ENCODE measurements around the gene CNOT3.

The CNOT3 gene

DNA sequence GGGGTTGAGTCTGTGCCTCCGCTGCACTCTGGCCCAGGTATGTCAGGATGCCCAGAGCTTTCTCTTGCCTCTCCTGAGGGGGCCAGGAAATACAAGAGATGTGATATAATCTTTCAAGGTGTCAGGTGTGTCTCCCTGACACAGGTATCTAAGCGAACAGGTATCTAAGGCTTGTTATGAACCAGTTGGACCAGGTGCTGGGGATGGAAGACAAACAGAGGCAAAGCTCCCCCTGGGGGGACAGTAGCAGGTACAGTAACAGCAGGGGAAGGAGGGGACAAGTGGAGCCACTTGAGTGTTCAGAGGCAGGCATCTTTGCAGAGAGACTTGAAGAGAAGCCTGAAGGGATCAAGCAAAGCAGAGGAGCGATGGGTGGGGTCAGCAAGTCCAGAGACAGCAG, 19.4 kb downstream of the CNOT3 start:
- Histone ChIP-seq H3K9me3 (ENCODE audit: control insufficient read depth, insufficient read depth, low read depth, low read length) (no peaks in the 10 kb centered on the region), H3K36me3 (ENCODE audit: control insufficient read depth in 2 of 2, insufficient read depth in 1 of 2, low read length in 2 of 2) (peaks cover 31 to 59% of the 10 kb centered on the region in 2 experiments), H3K4me3 (ENCODE audit: low read depth, low read length) (no peak overlapping the region), H3K4me1 (ENCODE audit: control insufficient read depth, insufficient read depth, low read length) (peaks cover 4% of the 10 kb centered on the region; the same call in 1 of the 2 replicates), H3K27ac (ENCODE audit: extremely low read depth, low read depth, low read length) (no peak overlapping the region)
- POLR2A ChIA-PET = interaction anchor here (0.6 to 2.7 kb wide), 7 partner anchors 13 to 282 kb away, joined by 3 to 23 read pairs (median 3); partner anchors contain the start of genes CNOT3 and MBOAT7
- TF ChIP-seq, protein P1, sequence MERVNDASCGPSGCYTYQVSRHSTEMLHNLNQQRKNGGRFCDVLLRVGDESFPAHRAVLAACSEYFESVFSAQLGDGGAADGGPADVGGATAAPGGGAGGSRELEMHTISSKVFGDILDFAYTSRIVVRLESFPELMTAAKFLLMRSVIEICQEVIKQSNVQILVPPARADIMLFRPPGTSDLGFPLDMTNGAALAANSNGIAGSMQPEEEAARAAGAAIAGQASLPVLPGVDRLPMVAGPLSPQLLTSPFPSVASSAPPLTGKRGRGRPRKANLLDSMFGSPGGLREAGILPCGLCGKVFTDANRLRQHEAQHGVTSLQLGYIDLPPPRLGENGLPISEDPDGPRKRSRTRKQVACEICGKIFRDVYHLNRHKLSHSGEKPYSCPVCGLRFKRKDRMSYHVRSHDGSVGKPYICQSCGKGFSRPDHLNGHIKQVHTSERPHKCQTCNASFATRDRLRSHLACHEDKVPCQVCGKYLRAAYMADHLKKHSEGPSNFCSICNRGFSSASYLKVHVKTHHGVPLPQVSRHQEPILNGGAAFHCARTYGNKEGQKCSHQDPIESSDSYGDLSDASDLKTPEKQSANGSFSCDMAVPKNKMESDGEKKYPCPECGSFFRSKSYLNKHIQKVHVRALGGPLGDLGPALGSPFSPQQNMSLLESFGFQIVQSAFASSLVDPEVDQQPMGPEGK (tag by site-specific recombination; IDR thresholded peaks at IDR 0.05) = no peak
- TF ChIP-seq ZNF138 (tag by site-specific recombination; IDR thresholded peaks at IDR 0.05; ENCODE audit: borderline replicate concordance) (no peak), ZNF311 (tag by site-specific recombination; IDR thresholded peaks at IDR 0.05; ENCODE audit: borderline replicate concordance) (no peak), SP7 (tag by site-specific recombination; IDR thresholded peaks at IDR 0.05) (no peak)
- CTCF ChIA-PET = interaction anchor here (0.7 to 0.8 kb wide), 2 partner anchors 8 to 42 kb away, joined by 3 to 5 read pairs; no protein-coding TSS in a partner anchor

DNA sequence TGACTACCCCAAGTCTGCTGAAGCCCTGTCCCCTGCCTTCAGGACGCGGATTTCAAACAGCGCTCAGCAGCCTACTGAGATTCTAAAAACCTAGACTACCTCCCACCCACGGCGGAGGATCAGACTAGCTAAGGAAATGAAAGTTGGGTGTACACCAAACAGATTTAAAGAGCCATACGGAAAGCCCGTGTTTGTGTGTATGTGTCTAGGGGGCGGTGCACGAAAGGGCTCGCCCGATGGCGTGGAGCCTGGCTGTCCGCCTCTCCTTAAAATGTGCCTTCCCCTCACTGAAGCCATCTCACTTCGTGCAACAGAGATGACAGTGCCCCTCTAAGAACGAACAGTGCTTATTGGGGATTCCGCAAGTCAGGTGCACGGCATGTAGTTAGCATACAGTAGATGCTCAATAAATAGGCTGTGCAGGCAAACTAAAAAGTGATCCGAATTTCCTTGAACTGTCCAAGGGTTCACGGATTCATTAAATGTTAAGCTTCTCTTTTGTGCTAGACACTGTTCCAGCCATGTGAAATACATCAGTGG, 21.3 kb downstream of the CNOT3 start:
- Histone ChIP-seq H3K4me3 (ENCODE audit: low read depth, low read length) (peak overlapping the region; percentile 96), H3K9me3 (ENCODE audit: control insufficient read depth, insufficient read depth, low read depth, low read length) (no peaks in the 10 kb centered on the region), H3K4me1 (ENCODE audit: control insufficient read depth, insufficient read depth, low read length) (peaks cover 4% of the 10 kb centered on the region; the same call in 1 of the 2 replicates), H3K27ac (ENCODE audit: extremely low read depth, low read depth, low read length) (peak overlapping the region; percentile 63; the same call in 1 of the 2 replicates), H3K36me3 (ENCODE audit: control insufficient read depth in 2 of 2, insufficient read depth in 1 of 2, low read length in 2 of 2) (peaks cover 19 to 40% of the 10 kb centered on the region in 2 experiments)
- CTCF ChIA-PET = interaction anchor here (0.7 to 1.9 kb wide), 7 partner anchors 9 to 232 kb away, joined by 3 to 15 read pairs (median 5); partner anchors contain the start of gene CNOT3
- POLR2A ChIA-PET = interaction anchor here (1.1 to 3.2 kb wide), 11 partner anchors 10 to 51 kb away, joined by 3 to 60 read pairs (median 11); partner anchors contain the start of genes CNOT3, MBOAT7, PRPF31 and RPS9
- no peak for TF ChIP-seq ZNF169 (tag by site-specific recombination; IDR thresholded peaks at IDR 0.05)
- no peak for TF ChIP-seq GLIS1 (tag by site-specific recombination; IDR thresholded peaks at IDR 0.05)
- TF ChIP-seq PRDM1 (tag by site-specific recombination; IDR thresholded peaks at IDR 0.05) = peak; percentile 62
- TF ChIP-seq, protein P2, sequence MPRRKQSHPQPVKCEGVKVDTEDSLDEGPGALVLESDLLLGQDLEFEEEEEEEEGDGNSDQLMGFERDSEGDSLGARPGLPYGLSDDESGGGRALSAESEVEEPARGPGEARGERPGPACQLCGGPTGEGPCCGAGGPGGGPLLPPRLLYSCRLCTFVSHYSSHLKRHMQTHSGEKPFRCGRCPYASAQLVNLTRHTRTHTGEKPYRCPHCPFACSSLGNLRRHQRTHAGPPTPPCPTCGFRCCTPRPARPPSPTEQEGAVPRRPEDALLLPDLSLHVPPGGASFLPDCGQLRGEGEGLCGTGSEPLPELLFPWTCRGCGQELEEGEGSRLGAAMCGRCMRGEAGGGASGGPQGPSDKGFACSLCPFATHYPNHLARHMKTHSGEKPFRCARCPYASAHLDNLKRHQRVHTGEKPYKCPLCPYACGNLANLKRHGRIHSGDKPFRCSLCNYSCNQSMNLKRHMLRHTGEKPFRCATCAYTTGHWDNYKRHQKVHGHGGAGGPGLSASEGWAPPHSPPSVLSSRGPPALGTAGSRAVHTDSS (tag by site-specific recombination; IDR thresholded peaks at IDR 0.05) = no peak
- TF ChIP-seq ZNF707 (tag by site-specific recombination; IDR thresholded peaks at IDR 0.05) = no peak
- no peak for TF ChIP-seq GLI2 (tag by site-specific recombination; IDR thresholded peaks at IDR 0.05; ENCODE audit: borderline replicate concordance, low read depth)
- TF ChIP-seq ZNF354C (tag by site-specific recombination; IDR thresholded peaks at IDR 0.05; ENCODE audit: borderline replicate concordance, low read depth) = no peak
- TF ChIP-seq, protein P3, sequence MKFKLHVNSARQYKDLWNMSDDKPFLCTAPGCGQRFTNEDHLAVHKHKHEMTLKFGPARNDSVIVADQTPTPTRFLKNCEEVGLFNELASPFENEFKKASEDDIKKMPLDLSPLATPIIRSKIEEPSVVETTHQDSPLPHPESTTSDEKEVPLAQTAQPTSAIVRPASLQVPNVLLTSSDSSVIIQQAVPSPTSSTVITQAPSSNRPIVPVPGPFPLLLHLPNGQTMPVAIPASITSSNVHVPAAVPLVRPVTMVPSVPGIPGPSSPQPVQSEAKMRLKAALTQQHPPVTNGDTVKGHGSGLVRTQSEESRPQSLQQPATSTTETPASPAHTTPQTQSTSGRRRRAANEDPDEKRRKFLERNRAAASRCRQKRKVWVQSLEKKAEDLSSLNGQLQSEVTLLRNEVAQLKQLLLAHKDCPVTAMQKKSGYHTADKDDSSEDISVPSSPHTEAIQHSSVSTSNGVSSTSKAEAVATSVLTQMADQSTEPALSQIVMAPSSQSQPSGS (tag by site-specific recombination; IDR thresholded peaks at IDR 0.05; ENCODE audit: low read depth) = no peak
- no peak for TF ChIP-seq MEIS1 (CRISPR knock-in tag; IDR thresholded peaks at IDR 0.05; ENCODE audit: borderline replicate concordance)
- no peak for TF ChIP-seq OSR2 (tag by site-specific recombination; IDR thresholded peaks at IDR 0.05)
- no peak for TF ChIP-seq OVOL3 (tag by site-specific recombination; IDR thresholded peaks at IDR 0.05)
- no peak for TF ChIP-seq FEZF1 (tag by site-specific recombination; IDR thresholded peaks at IDR 0.05)
- TF ChIP-seq ZNF510 (tag by site-specific recombination; IDR thresholded peaks at IDR 0.05; ENCODE audit: insufficient replicate concordance) = no peak
- no peak for TF ChIP-seq KLF1 (tag by site-specific recombination; IDR thresholded peaks at IDR 0.05)
- TF ChIP-seq, protein P4, sequence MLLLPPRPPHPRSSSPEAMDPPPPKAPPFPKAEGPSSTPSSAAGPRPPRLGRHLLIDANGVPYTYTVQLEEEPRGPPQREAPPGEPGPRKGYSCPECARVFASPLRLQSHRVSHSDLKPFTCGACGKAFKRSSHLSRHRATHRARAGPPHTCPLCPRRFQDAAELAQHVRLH (tag by site-specific recombination; IDR thresholded peaks at IDR 0.05) = no peak
- TF ChIP-seq, protein P5, sequence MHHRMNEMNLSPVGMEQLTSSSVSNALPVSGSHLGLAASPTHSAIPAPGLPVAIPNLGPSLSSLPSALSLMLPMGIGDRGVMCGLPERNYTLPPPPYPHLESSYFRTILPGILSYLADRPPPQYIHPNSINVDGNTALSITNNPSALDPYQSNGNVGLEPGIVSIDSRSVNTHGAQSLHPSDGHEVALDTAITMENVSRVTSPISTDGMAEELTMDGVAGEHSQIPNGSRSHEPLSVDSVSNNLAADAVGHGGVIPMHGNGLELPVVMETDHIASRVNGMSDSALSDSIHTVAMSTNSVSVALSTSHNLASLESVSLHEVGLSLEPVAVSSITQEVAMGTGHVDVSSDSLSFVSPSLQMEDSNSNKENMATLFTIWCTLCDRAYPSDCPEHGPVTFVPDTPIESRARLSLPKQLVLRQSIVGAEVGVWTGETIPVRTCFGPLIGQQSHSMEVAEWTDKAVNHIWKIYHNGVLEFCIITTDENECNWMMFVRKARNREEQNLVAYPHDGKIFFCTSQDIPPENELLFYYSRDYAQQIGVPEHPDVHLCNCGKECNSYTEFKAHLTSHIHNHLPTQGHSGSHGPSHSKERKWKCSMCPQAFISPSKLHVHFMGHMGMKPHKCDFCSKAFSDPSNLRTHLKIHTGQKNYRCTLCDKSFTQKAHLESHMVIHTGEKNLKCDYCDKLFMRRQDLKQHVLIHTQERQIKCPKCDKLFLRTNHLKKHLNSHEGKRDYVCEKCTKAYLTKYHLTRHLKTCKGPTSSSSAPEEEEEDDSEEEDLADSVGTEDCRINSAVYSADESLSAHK (tag by site-specific recombination; IDR thresholded peaks at IDR 0.05) = 0 out of 2 replicates have a peak, but pooled peaks have one; percentile 14
- no peak for TF ChIP-seq ZNF426 (tag by site-specific recombination; IDR thresholded peaks at IDR 0.05)
- TF ChIP-seq ZBTB21 (tag by site-specific recombination; IDR thresholded peaks at IDR 0.05) = no peak
- TF ChIP-seq ZNF776 (tag by site-specific recombination; IDR thresholded peaks at IDR 0.05; ENCODE audit: borderline replicate concordance) = no peak
- no peak for TF ChIP-seq ZNF571 (tag by site-specific recombination; IDR thresholded peaks at IDR 0.05)
- TF ChIP-seq SCRT2 (tag by site-specific recombination; IDR thresholded peaks at IDR 0.05) = no peak
- no peak for TF ChIP-seq ZNF626 (tag by site-specific recombination; IDR thresholded peaks at IDR 0.05)
